Smooth muscle cell (in vitro differentiated cells): Measurements from ENCODE around the gene SYF2. TPM values are rescaled to one million over a fixed set of nuclear protein-coding genes. Genes with fewer than 3 reads are reported as not detected.

ENCODE experiments used
- DNase-seq: peaks from one replicate; lab custom pipeline; 2025; ENCODE audit not compliant: unreplicated experiment; lab: John Stamatoyannopoulos, UW
- H2AFZ ChIP-seq: fragments of 200-600 bp; sonication (generic); 2 replicates; pipeline ENCODE4 v1.6.0; 2016; ENCODE audit warnings: antibody characterized with exemption, low read depth, mild to moderate bottlenecking
- H3F3A ChIP-seq: fragments of 200-600 bp; sonication (generic); 2 replicates; pipeline ENCODE4 v1.6.0; 2017; ENCODE audit warnings: antibody characterized with exemption, low read depth
- H3K27ac ChIP-seq: fragments of 200-600 bp; sonication (generic); 2 replicates; pipeline ENCODE4 v1.5.1; 2016; ENCODE audit warnings: low read depth, mild to moderate bottlenecking
- H3K27me3 ChIP-seq: fragments of 200-600 bp; sonication (generic); 2 replicates; pipeline ENCODE4 v1.6.1; 2016; ENCODE audit warnings: low read depth, mild to moderate bottlenecking
- H3K36me3 ChIP-seq: fragments of 200-600 bp; sonication (generic); 2 replicates; pipeline ENCODE4 v1.5.1; 2016; ENCODE audit warnings: low read depth
- H3K4me1 ChIP-seq: fragments of 200-600 bp; sonication (generic); 2 replicates; pipeline ENCODE4 v1.5.1; 2016; ENCODE audit warnings: low read depth
- H3K4me2 ChIP-seq: fragments of 200-600 bp; sonication (generic); 2 replicates; pipeline ENCODE4 v1.6.0; 2016; ENCODE audit warnings: mild to moderate bottlenecking
- H3K4me3 ChIP-seq: fragments of 200-600 bp; sonication (generic); 2 replicates; pipeline ENCODE4 v1.5.1; 2016; ENCODE audit warnings: mild to moderate bottlenecking
- H3K79me2 ChIP-seq: fragments of 200-600 bp; sonication (generic); 2 replicates; pipeline ENCODE4 v1.6.0; 2016; ENCODE audit warnings: low read depth, mild to moderate bottlenecking
- H3K9ac ChIP-seq: fragments of 200-600 bp; sonication (generic); 2 replicates; pipeline ENCODE4 v1.6.0; 2016; ENCODE audit warnings: low read depth
- H3K9me3 ChIP-seq: fragments of 200-600 bp; sonication (generic); replicated peaks from 2 replicates; pipeline ENCODE4 v1.5.1; 2016; ENCODE audit warnings: low read depth
- H4K20me1 ChIP-seq: fragments of 200-600 bp; sonication (generic); 2 replicates; pipeline ENCODE4 v1.6.0; 2016; ENCODE audit warnings: low read depth
- WGBS: methylation state at CpG from one replicate; pipeline ENCODE4 v1.1.7; 2016; ENCODE audit warnings: low lambda C conversion rate; 5-methylcytosine and 5-hydroxymethylcytosine counted together
- polyA plus RNA-seq: library from polyadenylated mRNA; unstranded; fragments of >200 nt; fragmentation: Nextera tagmentation; extraction: Ambion mirVana; gene quantifications from 2 replicates; pipeline ENCODE4 v1.2.1, GENCODE V29; 2016
- total RNA-seq: library from RNA; depleted of rRNA; stranded (reverse); fragments of >200 nt; gene quantifications from 2 replicates; pipeline ENCODE4 v1.2.3, GENCODE V29; 2014
- TF ChIP-seq, protein P1 (sequence below): fragments of 200-600 bp; sonication (generic); IDR thresholded peaks from 2 replicates; pipeline ENCODE4 v1.5.1; 2017; ENCODE audit warnings: borderline replicate concordance, mild to moderate bottlenecking, antibody characterized with exemption; ENCODE audit not compliant: insufficient read depth, poor library complexity, severe bottlenecking

SYF2 gene
- total and polyA plus RNA-seq, 2 experiments from 2014 or later: 28.1 to 61.1 TPM

DNA sequence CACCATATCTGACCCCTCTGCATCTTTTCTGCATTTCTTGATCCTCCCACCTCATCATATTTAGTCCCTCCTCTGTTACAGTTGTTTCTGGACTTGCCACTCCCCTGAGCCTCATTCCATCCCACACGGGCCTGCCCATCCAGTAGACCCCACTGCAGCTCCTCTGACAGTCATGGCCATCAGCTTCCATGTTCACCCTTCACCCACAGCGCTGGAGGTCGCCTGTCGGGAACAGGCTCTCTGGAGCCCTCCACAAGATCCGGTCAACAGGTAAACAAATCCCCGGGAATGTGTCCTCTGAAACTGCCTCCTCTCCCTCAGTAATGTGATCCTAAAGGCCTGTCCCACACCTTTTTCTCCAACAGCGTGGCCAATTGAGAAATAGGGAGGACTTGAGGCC is 31.3 kb downstream of the SYF2 start:
- Histone ChIP-seq H3K9me3 (no peaks in the 10 kb centered on the region), H3F3A (peaks cover 7% of the 10 kb centered on the region), H3K4me1 (peaks cover 17% of the 10 kb centered on the region), H3K27me3 (no peaks in the 10 kb centered on the region), H4K20me1 (no peaks in the 10 kb centered on the region), H3K27ac (no peak overlapping the region), H3K4me3 (no peak overlapping the region), H3K79me2 (no peaks in the 10 kb centered on the region), H3K36me3 (no peaks in the 10 kb centered on the region), H2AFZ (no peak overlapping the region), H3K9ac (no peak overlapping the region), H3K4me2 (no peak overlapping the region)
- TF ChIP-seq, protein P1, sequence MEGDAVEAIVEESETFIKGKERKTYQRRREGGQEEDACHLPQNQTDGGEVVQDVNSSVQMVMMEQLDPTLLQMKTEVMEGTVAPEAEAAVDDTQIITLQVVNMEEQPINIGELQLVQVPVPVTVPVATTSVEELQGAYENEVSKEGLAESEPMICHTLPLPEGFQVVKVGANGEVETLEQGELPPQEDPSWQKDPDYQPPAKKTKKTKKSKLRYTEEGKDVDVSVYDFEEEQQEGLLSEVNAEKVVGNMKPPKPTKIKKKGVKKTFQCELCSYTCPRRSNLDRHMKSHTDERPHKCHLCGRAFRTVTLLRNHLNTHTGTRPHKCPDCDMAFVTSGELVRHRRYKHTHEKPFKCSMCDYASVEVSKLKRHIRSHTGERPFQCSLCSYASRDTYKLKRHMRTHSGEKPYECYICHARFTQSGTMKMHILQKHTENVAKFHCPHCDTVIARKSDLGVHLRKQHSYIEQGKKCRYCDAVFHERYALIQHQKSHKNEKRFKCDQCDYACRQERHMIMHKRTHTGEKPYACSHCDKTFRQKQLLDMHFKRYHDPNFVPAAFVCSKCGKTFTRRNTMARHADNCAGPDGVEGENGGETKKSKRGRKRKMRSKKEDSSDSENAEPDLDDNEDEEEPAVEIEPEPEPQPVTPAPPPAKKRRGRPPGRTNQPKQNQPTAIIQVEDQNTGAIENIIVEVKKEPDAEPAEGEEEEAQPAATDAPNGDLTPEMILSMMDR: no peak
- no peak for DNase-seq
- WGBS: 94% methylated on average over 7 of the region's 7 CpGs

DNA sequence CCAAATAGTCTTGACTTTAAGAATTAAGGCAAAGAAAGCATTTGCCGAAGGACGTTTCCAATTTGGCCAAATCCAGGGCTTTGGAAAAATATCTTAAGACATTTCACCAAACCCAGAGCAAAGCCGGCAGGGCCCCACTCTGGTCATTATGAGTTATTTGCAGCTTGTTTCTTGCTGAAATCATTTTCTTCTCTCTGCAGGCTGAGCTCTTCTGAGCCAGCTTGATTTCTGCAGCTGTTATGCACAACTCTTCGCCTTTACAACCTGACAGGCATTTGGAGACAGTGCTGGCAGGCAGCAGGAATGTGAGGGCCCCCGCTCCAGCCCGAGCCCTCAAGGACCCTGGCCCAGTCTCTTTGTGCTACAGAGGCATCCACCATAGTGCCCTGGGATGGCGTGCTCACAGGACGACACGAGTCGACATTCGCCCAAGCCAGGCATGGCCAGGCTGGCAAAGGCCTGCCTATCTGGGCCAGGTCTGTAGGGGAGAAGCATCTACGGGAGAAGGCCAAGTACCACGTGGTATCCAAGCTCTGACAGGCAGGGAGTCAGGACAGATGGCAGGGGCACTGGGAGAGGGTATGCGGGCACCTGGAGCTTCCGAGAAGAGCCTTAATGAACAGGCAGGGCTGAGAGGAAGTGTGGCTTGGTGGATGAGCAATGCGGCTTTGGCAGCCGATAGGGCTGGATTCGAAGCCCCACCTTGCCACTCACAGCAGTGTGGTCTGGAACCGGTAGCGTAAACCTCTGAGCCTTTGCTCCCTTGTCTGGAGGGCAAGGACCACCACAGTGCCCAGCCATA is 32.3 kb downstream of the SYF2 start:
- H3K27ac ChIP-seq: no peak overlapping the region
- H3K4me2 ChIP-seq: no peak overlapping the region
- H3K36me3 ChIP-seq: no peaks in the 10 kb centered on the region
- TF ChIP-seq, protein P1: no peak
- no peak overlapping the region for H3K4me3 ChIP-seq
- peaks cover 17% of the 10 kb centered on the region for H3K4me1 ChIP-seq
- no peaks in the 10 kb centered on the region for H3K27me3 ChIP-seq
- H3K9ac ChIP-seq: no peak overlapping the region
- H3K79me2 ChIP-seq: no peaks in the 10 kb centered on the region
- H2AFZ ChIP-seq: no peak overlapping the region
- no peaks in the 10 kb centered on the region for H3K9me3 ChIP-seq
- H4K20me1 ChIP-seq: no peaks in the 10 kb centered on the region
- DNase-seq: no peak
- peaks cover 7% of the 10 kb centered on the region for H3F3A ChIP-seq
- 82% methylated on average over 20 of the region's 20 CpGs for WGBS

DNA sequence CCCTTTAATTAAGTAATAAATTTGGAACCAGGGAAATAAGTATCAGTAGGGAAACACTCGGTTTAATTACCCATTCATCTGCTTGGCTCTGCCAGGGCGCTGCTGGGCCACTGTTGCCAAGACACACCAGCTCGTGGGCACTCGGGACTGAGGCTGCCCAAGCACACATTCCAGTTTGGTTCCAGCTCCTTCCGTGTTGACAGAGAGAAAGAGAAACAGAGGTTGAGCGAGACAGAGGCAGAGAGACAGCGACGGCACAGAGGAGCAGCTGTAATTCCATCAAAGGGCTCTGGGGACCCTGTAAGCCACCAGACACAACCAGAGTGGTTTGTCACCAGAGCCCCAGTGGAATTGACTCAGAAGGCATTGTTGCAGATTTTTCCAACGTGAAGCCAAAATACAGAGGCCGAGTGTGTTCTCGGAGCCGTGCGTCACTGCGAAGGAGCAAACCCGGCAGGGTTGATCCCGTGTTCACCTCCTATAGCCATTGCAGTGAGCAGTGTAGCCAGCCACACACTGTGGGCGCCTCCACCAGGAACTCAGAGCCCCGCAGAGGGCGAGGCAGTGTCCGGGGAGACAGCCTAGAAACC is 33.5 kb downstream of the SYF2 start:
- Histone ChIP-seq H3K4me1 (peaks cover 17% of the 10 kb centered on the region), H3K9ac (no peak overlapping the region), H2AFZ (peak overlapping the region; percentile 41), H3K9me3 (no peaks in the 10 kb centered on the region), H3K27ac (no peak overlapping the region), H3K4me3 (no peak overlapping the region), H3K79me2 (no peaks in the 10 kb centered on the region), H3F3A (peaks cover 7% of the 10 kb centered on the region), H4K20me1 (no peaks in the 10 kb centered on the region), H3K4me2 (peak overlapping the region; percentile 29), H3K27me3 (no peaks in the 10 kb centered on the region), H3K36me3 (no peaks in the 10 kb centered on the region)
- TF ChIP-seq, protein P1: no peak
- DNase-seq: no peak
- WGBS: 67% methylated on average over 20 of the region's 20 CpGs
